ENCODE data around the gene DDR2.

Gene DDR2

DNA sequence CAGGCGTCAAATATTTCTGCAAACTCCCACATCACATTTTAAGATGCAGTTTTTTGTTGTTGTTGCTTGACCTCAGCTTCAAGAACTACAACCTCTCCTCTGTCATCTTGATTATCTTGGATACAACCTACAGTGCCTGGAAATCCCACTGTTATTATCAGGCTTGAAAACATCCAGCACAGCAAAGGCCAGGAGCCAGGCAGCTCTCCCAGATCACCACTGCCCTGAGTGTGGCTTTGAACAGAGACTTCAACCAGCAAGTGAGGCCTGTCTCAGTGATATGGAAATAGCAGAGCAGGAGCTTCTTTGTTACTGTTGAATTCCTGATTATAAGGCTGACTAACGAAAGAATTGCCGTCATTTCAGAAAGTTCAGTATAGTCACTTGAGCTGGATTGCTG lies 200.2 kb downstream of the DDR2 start:
- DNase-seq (ENCODE audit: low spot score) = no peak

DNA sequence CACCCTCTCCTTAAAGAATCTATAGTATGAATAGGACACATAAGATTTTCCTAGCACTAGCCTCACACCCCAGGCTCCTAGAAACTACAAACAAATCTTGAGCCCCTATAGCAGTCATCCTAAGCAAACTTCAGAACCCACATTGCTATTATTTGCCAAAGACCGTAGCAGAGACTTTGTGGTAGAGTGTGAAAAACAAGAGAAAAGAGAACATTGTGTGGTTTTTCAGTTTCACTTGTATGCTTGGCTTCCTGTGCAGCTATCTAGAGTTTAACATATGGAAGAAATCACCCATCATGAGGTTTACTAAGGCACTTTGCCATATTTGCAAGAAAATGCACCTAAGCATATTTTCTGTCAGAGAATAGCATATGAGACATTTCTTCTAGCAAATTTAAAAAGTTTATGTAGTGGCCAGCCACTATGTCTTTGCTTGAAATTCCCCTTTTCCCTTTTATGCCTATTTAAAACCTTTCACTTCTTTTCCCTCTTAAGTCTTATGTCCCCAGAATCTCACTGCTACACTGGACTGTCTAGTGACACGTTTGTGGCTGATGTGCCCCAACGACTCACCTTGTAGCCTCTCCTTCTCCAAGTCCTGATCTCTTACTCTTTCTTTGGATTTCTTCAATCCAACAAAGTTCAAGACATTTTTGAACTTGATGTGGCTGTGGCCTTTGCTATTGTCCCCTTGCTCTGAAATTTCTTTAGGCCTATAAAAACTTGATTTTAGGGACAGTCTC lies 203.1 kb downstream of the DDR2 start:
- no peak for DNase-seq (ENCODE audit: low spot score)

Small RNA genes within 50 kb of the gene (small RNA-seq; reads per million reads assigned to genes)
- 0 to 0.09 reads per million in 2 experiments for gene RN7SL861P
